ENCODE measurements around the gene MBLAC1. TPM values are rescaled to one million over a fixed set of nuclear protein-coding genes. Genes with fewer than 3 reads are reported as not detected.

The MBLAC1 gene
- total and polyA plus RNA-seq, 2 donors from 2014 or later, result 2.4 to 3.7 TPM

DNA sequence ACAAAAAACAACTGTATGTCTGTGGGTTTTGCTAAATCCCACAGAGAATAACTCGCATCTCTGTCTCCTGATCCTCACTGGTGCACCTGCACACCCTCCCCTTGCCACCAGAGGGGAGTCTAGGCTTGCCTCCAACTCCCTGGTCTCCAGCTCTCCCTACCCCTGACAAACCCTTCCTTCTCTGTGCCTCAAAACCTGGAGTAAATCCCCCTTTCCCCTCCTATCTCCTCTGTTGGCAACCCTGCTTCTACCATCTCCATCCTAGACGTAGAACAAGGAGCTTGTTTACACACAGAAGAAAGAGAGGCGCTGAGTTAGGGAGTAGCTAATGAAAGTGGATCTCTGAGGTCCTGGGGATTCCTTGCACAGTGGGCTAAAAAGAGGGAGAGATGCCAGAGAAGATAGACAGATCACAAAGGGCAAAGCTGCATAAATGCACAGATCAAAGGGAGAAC lies 6.0 kb downstream of the MBLAC1 start:
- no peaks in the 10 kb centered on the region for H3K27me3 ChIP-seq (ENCODE audit: control insufficient read depth, insufficient read depth, low read length)
- H3K4me1 ChIP-seq (ENCODE audit: control insufficient read depth in 2 of 3, insufficient read depth in 2 of 3, low read depth in 1 of 3, low read length in 3 of 3), result peaks cover 0 to 8% (median 5%) of the 10 kb centered on the region in 3 donors
- DNase-seq (peak in 4 of 5 donors; percentile 62 to 78 (median 72)), FAIRE-seq (no peak)
- H3K9ac ChIP-seq (ENCODE audit: low read length in 3 of 3), result no peak overlapping the region
- no peak overlapping the region for H3K27ac ChIP-seq (ENCODE audit: low read depth in 2 of 2, low read length in 2 of 2)
- intact Hi-C loops (cut with DNase I), result no loop called here
- no peaks in the 10 kb centered on the region for H3K9me3 ChIP-seq (ENCODE audit: control insufficient read depth in 2 of 3, insufficient read depth in 1 of 3, low read length in 3 of 3)
- no peak overlapping the region for H3K4me3 ChIP-seq (ENCODE audit: low read length in 3 of 3)
- H3K36me3 ChIP-seq (ENCODE audit: control insufficient read depth in 2 of 3, insufficient read depth in 3 of 3, low read length in 3 of 3), result no peaks in the 10 kb centered on the region
- TF ChIP-seq, protein P1, sequence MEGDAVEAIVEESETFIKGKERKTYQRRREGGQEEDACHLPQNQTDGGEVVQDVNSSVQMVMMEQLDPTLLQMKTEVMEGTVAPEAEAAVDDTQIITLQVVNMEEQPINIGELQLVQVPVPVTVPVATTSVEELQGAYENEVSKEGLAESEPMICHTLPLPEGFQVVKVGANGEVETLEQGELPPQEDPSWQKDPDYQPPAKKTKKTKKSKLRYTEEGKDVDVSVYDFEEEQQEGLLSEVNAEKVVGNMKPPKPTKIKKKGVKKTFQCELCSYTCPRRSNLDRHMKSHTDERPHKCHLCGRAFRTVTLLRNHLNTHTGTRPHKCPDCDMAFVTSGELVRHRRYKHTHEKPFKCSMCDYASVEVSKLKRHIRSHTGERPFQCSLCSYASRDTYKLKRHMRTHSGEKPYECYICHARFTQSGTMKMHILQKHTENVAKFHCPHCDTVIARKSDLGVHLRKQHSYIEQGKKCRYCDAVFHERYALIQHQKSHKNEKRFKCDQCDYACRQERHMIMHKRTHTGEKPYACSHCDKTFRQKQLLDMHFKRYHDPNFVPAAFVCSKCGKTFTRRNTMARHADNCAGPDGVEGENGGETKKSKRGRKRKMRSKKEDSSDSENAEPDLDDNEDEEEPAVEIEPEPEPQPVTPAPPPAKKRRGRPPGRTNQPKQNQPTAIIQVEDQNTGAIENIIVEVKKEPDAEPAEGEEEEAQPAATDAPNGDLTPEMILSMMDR (IDR thresholded peaks at IDR 0.05; ENCODE audit: borderline replicate concordance, extremely low read depth, insufficient read depth), result peak; percentile 80

DNA sequence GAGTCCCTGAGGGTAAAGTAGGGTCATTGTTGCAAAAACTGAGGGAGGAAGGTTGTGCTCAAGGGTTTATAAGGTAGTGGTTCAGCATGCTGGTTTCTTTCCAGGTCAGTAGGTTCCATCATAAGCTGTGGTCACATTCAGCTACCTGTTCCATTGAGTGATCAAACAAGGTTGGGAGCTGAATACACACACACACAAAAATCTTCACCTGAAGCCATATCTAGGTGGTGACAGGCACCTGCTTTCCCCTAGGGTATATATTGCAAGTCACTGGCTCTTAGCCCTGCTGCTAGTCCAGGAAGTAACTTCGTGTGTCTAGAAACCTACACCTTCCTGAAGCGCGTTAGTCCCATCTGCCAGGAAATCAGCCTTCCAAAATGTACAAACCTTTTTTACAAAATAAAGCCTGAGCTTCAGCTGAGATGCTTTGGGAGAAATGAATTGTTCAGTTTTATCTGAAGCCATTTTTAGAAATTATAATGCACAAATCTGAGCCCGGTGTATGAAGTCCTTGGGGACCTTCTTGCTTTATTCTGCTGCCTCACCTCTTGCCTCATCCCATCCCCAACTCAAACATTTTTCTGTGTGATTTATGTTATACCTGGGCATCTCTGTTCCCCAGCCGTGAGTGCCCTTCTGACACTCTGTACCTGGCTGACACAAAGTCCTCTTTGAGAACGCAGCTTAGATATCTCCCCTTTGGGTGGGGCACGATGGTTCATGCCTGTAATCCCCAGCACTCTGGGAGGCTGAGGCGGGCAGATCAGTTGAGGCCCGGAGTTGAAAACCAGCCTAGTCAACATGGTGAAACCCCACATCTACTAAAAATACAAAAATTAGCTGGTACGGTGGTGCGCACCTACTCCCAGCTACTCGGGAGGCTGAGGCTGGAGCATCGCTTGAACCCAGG lies 11.3 kb downstream of the MBLAC1 start:
- DNase-seq (peak in 1 of 5 donors; percentile 36), FAIRE-seq (no peak)
- intact Hi-C loops (cut with DNase I), result no loop called here
- Histone ChIP-seq H3K36me3 (ENCODE audit: control insufficient read depth in 2 of 3, insufficient read depth in 3 of 3, low read length in 3 of 3) (no peaks in the 10 kb centered on the region), H3K27ac (ENCODE audit: low read depth in 2 of 2, low read length in 2 of 2) (no peak overlapping the region), H3K9me3 (ENCODE audit: control insufficient read depth in 2 of 3, insufficient read depth in 1 of 3, low read length in 3 of 3) (no peaks in the 10 kb centered on the region), H3K9ac (ENCODE audit: low read length in 3 of 3) (no peak overlapping the region), H3K4me1 (ENCODE audit: control insufficient read depth in 2 of 3, insufficient read depth in 2 of 3, low read depth in 1 of 3, low read length in 3 of 3) (no peaks in the 10 kb centered on the region), H3K4me3 (ENCODE audit: low read length in 3 of 3) (no peak overlapping the region), H3K27me3 (ENCODE audit: control insufficient read depth, insufficient read depth, low read length) (no peaks in the 10 kb centered on the region)
- TF ChIP-seq, protein P1 (IDR thresholded peaks at IDR 0.05; ENCODE audit: borderline replicate concordance, extremely low read depth, insufficient read depth), result no peak

DNA sequence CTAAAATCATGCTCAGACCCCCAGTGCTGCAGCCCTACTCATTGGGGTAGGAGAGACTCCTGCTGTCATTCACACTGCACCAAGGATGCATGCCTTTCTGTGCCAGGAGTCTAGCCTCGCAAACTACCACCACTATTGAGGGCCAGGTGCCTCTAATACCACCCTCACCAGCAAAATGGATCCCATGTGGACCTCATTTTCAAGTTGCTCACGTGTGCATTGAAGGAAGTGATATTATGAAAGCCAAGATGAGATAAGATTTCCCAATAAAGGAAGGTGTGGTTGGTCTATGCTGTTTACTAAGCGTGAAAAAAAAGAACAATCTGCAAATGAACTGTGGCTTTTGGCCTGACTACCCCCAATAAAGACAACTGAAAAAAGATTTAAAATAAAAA lies 14.8 kb downstream of the MBLAC1 start:
- Histone ChIP-seq H3K4me3 (ENCODE audit: low read length in 3 of 3) (no peak overlapping the region), H3K27ac (ENCODE audit: low read depth in 2 of 2, low read length in 2 of 2) (no peak overlapping the region), H3K27me3 (ENCODE audit: control insufficient read depth, insufficient read depth, low read length) (no peaks in the 10 kb centered on the region), H3K36me3 (ENCODE audit: control insufficient read depth in 2 of 3, insufficient read depth in 3 of 3, low read length in 3 of 3) (no peaks in the 10 kb centered on the region), H3K9me3 (ENCODE audit: control insufficient read depth in 2 of 3, insufficient read depth in 1 of 3, low read length in 3 of 3) (no peaks in the 10 kb centered on the region), H3K9ac (ENCODE audit: low read length in 3 of 3) (no peak overlapping the region), H3K4me1 (ENCODE audit: control insufficient read depth in 2 of 3, insufficient read depth in 2 of 3, low read depth in 1 of 3, low read length in 3 of 3) (no peaks in the 10 kb centered on the region)
- no peak for FAIRE-seq
- intact Hi-C loops (cut with DNase I), result no loop called here
- TF ChIP-seq, protein P1 (IDR thresholded peaks at IDR 0.05; ENCODE audit: borderline replicate concordance, extremely low read depth, insufficient read depth), result no peak
- no peak for DNase-seq
